ENCODE measurements around the gene APPL2.

APPL2 gene

DNA sequence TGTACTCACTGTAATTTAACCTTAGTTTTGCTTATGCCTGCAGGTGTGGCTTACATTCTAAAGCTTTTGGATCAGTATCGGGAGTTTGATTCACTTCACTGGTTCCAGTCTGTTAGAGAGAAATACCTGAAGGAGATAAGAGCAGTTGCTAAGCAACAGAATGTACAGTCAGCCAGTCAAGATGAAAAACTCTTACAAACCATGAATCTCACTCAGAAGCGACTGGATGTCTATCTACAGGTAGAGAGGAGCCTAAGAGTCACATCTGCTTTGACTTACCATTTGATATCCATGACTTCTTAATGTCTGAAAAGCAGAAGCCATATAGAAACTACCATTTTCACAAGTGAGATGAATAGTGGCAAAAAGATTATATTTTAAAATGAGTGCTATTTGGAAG is 71.9 kb downstream of the APPL2 start:
- Histone ChIP-seq H3K79me2 (ENCODE audit: control insufficient read depth, low read length) (no peaks in the 10 kb centered on the region), H3K27me3 (ENCODE audit: control insufficient read depth, low read length) (no peaks in the 10 kb centered on the region), H3K36me3 (ENCODE audit: control insufficient read depth, low read length) (peaks cover 92% of the 10 kb centered on the region), H3K9me2 (replicated peaks; ENCODE audit: control insufficient read depth, low read length) (no peaks in the 10 kb centered on the region), H3K9me3 (ENCODE audit: control insufficient read depth, insufficient read depth, low read length) (no peaks in the 10 kb centered on the region), H3K4me3 (ENCODE audit: low read length) (no peak overlapping the region), H3K4me2 (ENCODE audit: low read length) (no peak overlapping the region), H3K27ac (ENCODE audit: low read depth, low read length) (no peak overlapping the region), H3F3A (ENCODE audit: control insufficient read depth, insufficient read depth) (0 out of 2 replicates have a peak, but pooled peaks cover 5% of the 10 kb centered on the region), H4K20me1 (ENCODE audit: control insufficient read depth, insufficient read depth, low read depth, low read length) (no peaks in the 10 kb centered on the region), H3K4me1 (ENCODE audit: control insufficient read depth, low read length) (no peaks in the 10 kb centered on the region)
- no peak for TF ChIP-seq EZH2phosphoT487 (IDR thresholded peaks at IDR 0.05; ENCODE audit: borderline replicate concordance, low read length)
- TF ChIP-seq, protein P1, sequence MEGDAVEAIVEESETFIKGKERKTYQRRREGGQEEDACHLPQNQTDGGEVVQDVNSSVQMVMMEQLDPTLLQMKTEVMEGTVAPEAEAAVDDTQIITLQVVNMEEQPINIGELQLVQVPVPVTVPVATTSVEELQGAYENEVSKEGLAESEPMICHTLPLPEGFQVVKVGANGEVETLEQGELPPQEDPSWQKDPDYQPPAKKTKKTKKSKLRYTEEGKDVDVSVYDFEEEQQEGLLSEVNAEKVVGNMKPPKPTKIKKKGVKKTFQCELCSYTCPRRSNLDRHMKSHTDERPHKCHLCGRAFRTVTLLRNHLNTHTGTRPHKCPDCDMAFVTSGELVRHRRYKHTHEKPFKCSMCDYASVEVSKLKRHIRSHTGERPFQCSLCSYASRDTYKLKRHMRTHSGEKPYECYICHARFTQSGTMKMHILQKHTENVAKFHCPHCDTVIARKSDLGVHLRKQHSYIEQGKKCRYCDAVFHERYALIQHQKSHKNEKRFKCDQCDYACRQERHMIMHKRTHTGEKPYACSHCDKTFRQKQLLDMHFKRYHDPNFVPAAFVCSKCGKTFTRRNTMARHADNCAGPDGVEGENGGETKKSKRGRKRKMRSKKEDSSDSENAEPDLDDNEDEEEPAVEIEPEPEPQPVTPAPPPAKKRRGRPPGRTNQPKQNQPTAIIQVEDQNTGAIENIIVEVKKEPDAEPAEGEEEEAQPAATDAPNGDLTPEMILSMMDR (IDR thresholded peaks at IDR 0.05; ENCODE audit: low read depth, low read length, poor library complexity, severe bottlenecking) = no peak

DNA sequence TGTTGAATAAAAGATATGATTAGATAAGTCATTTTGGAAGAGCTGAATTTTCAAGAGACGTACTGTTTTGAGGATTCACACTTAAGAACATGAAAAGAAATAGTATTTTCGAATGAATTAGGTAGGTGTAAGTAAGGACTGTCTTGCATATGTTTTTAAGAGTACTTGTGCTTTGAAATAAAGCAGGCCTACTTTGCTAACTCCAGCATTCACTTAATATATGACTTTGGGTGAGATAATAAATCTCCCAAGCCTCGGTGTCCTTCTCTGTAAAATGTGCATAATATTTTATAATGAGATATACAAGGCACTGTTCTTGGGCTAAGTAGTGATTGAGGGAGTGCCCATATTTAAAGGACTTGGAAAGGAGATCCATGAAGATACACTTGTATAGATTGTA is 73.8 kb downstream of the APPL2 start:
- Histone ChIP-seq H4K20me1 (ENCODE audit: control insufficient read depth, insufficient read depth, low read depth, low read length) (no peaks in the 10 kb centered on the region), H3K9me2 (replicated peaks; ENCODE audit: control insufficient read depth, low read length) (no peaks in the 10 kb centered on the region), H3K27me3 (ENCODE audit: control insufficient read depth, low read length) (no peaks in the 10 kb centered on the region), H3F3A (ENCODE audit: control insufficient read depth, insufficient read depth) (no peaks in the 10 kb centered on the region), H3K4me3 (ENCODE audit: low read length) (no peak overlapping the region), H3K79me2 (ENCODE audit: control insufficient read depth, low read length) (no peaks in the 10 kb centered on the region), H3K4me2 (ENCODE audit: low read length) (no peak overlapping the region), H3K4me1 (ENCODE audit: control insufficient read depth, low read length) (no peaks in the 10 kb centered on the region), H3K36me3 (ENCODE audit: control insufficient read depth, low read length) (peaks cover 92% of the 10 kb centered on the region), H3K9me3 (ENCODE audit: control insufficient read depth, insufficient read depth, low read length) (no peaks in the 10 kb centered on the region), H3K27ac (ENCODE audit: low read depth, low read length) (no peak overlapping the region)
- TF ChIP-seq EZH2phosphoT487 (IDR thresholded peaks at IDR 0.05; ENCODE audit: borderline replicate concordance, low read length) = no peak
- TF ChIP-seq, protein P1 (IDR thresholded peaks at IDR 0.05; ENCODE audit: low read depth, low read length, poor library complexity, severe bottlenecking) = no peak

GRCh38 chr12:105158876-105159275 is 77.1 kb downstream of the APPL2 start:
- Histone ChIP-seq H3K4me1 (ENCODE audit: control insufficient read depth, low read length) (no peaks in the 10 kb centered on the region), H3K79me2 (ENCODE audit: control insufficient read depth, low read length) (no peaks in the 10 kb centered on the region), H3K9me3 (ENCODE audit: control insufficient read depth, insufficient read depth, low read length) (no peaks in the 10 kb centered on the region), H3K9me2 (replicated peaks; ENCODE audit: control insufficient read depth, low read length) (no peaks in the 10 kb centered on the region), H3K4me3 (ENCODE audit: low read length) (no peak overlapping the region), H3K4me2 (ENCODE audit: low read length) (no peak overlapping the region), H3K27ac (ENCODE audit: low read depth, low read length) (no peak overlapping the region), H4K20me1 (ENCODE audit: control insufficient read depth, insufficient read depth, low read depth, low read length) (no peaks in the 10 kb centered on the region), H3K27me3 (ENCODE audit: control insufficient read depth, low read length) (no peaks in the 10 kb centered on the region), H3F3A (ENCODE audit: control insufficient read depth, insufficient read depth) (no peaks in the 10 kb centered on the region), H3K36me3 (ENCODE audit: control insufficient read depth, low read length) (peaks cover 86% of the 10 kb centered on the region)
- TF ChIP-seq, protein P1 (IDR thresholded peaks at IDR 0.05; ENCODE audit: low read depth, low read length, poor library complexity, severe bottlenecking) = no peak
- no peak for TF ChIP-seq EZH2phosphoT487 (IDR thresholded peaks at IDR 0.05; ENCODE audit: borderline replicate concordance, low read length)

DNA sequence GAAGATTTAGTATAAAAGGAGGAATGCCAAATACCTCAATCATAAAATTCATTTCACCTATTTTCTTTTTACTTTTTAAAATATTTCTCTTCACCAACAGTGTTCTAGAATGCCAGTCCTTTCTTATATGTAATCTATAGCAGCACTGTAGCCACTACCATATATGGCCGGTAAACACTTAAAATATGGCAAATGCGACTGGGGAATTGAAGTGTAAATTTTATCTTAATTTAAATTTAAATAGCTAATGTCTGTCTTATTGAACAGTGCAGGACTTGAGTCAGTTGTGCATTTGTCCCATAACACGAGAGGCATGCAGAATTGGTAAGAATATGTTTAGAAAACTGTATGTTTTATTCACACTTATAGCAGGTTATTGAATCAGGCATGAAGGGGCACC is 78.4 kb downstream of the APPL2 start:
- H3K27ac ChIP-seq (ENCODE audit: low read depth, low read length) = no peak overlapping the region
- no peak overlapping the region for H3K4me2 ChIP-seq (ENCODE audit: low read length)
- H3K4me1 ChIP-seq (ENCODE audit: control insufficient read depth, low read length) = no peaks in the 10 kb centered on the region
- peaks cover 88% of the 10 kb centered on the region for H3K36me3 ChIP-seq (ENCODE audit: control insufficient read depth, low read length)
- no peaks in the 10 kb centered on the region for H3F3A ChIP-seq (ENCODE audit: control insufficient read depth, insufficient read depth)
- H3K9me2 ChIP-seq (replicated peaks; ENCODE audit: control insufficient read depth, low read length) = no peaks in the 10 kb centered on the region
- H4K20me1 ChIP-seq (ENCODE audit: control insufficient read depth, insufficient read depth, low read depth, low read length) = no peaks in the 10 kb centered on the region
- H3K9me3 ChIP-seq (ENCODE audit: control insufficient read depth, insufficient read depth, low read length) = no peaks in the 10 kb centered on the region
- TF ChIP-seq, protein P1 (IDR thresholded peaks at IDR 0.05; ENCODE audit: low read depth, low read length, poor library complexity, severe bottlenecking) = no peak
- no peak for TF ChIP-seq EZH2phosphoT487 (IDR thresholded peaks at IDR 0.05; ENCODE audit: borderline replicate concordance, low read length)
- H3K27me3 ChIP-seq (ENCODE audit: control insufficient read depth, low read length) = no peaks in the 10 kb centered on the region
- no peak overlapping the region for H3K4me3 ChIP-seq (ENCODE audit: low read length)
- no peaks in the 10 kb centered on the region for H3K79me2 ChIP-seq (ENCODE audit: control insufficient read depth, low read length)

Data from DOHH2 (cell line).